IMR-90 (cell line): ENCODE results near the gene RBBP8NL. TPM values are rescaled to one million over a fixed set of nuclear protein-coding genes. Genes with fewer than 3 reads are reported as not detected.

Source experiments
- ATAC-seq: fragments of 200-7000 bp; cut with Tn5 transposase; 2 replicates; pipeline ENCODE4 v1.9.1; 2020; ENCODE audit warnings: low read depth, mild to moderate bottlenecking, moderate library complexity
- BruUV-seq: library from RNA; stranded (reverse); fragments of 400-500 nt; replicated peaks from 2 replicates; lab custom pipeline; 2021; lab: Mats Ljungman, UMichigan
- CTCF ChIA-PET: fragments of 300-600 bp; formaldehyde crosslinking; extraction: SDS; loops from one replicate; lab custom pipeline; 2021; ENCODE audit warnings: antibody characterized with exemption; lab: Yijun Ruan, JAX
- POLR2A ChIA-PET: fragments of 300-600 bp; sonication (Branson Sonifier 250); formaldehyde crosslinking; loops from one replicate; lab custom pipeline; 2022; ENCODE audit warnings: antibody characterized with exemption; ENCODE audit not compliant: unreplicated experiment; lab: Charles Lee
- DNase-seq: peaks from one replicate; pipeline ENCODE4 v3.0.0; 2013
- H2AFZ ChIP-seq: replicated peaks from 2 replicates; pipeline ENCODE3; 2013; ENCODE audit warnings: low read length, mild to moderate bottlenecking; ENCODE audit not compliant: poor library complexity
- H2AK5ac ChIP-seq: 2 replicates; pipeline ENCODE4 v1.6.1; 2013; ENCODE audit warnings: low read depth, low read length, inconsistent platforms
- H2AK9ac ChIP-seq: replicated peaks from 2 replicates; pipeline ENCODE3; 2013; ENCODE audit warnings: mild to moderate bottlenecking, low read depth, low read length, moderate library complexity; ENCODE audit not compliant: poor library complexity
- H2BK120ac ChIP-seq: 2 replicates; pipeline ENCODE4 v1.6.1; 2013; ENCODE audit warnings: low read depth, low read length, inconsistent platforms
- H2BK15ac ChIP-seq: 3 replicates; pipeline ENCODE4 v1.6.1; 2013; ENCODE audit warnings: low read depth, low read length, inconsistent platforms
- H2BK20ac ChIP-seq: 2 replicates; pipeline ENCODE4 v1.6.1; 2013; ENCODE audit warnings: low read depth, mild to moderate bottlenecking, inconsistent platforms, low read length, moderate library complexity
- H2BK5ac ChIP-seq: 2 replicates; pipeline ENCODE4 v1.6.1; 2013; ENCODE audit warnings: mild to moderate bottlenecking, low read depth, low read length, inconsistent platforms; ENCODE audit not compliant: poor library complexity, severe bottlenecking
- H3K14ac ChIP-seq: replicated peaks from 2 replicates; pipeline ENCODE4 v1.6.1; 2013; ENCODE audit warnings: low read depth, low read length, inconsistent platforms
- H3K18ac ChIP-seq: 2 replicates; pipeline ENCODE4 v1.6.1; 2013; ENCODE audit warnings: low read depth, low read length, control low read depth
- H3K23ac ChIP-seq: 2 replicates; pipeline ENCODE4 v1.6.1; 2013; ENCODE audit warnings: low read depth, low read length, inconsistent platforms
- H3K27ac ChIP-seq: 2 replicates; pipeline ENCODE4 v1.5.1; 2013; ENCODE audit warnings: mild to moderate bottlenecking, control low read depth, low read length; ENCODE audit not compliant: insufficient read depth
- H3K27me3 ChIP-seq: 2 replicates; pipeline ENCODE4 v1.6.1; 2013; ENCODE audit warnings: low read length; ENCODE audit not compliant: control insufficient read depth, insufficient read depth
- H3K36me3 ChIP-seq: 2 replicates; pipeline ENCODE4 v1.6.1; 2013; ENCODE audit warnings: low read length, mixed read lengths; ENCODE audit not compliant: control insufficient read depth, insufficient read depth
- H3K4ac ChIP-seq: 2 replicates; pipeline ENCODE4 v1.6.1; 2013; ENCODE audit warnings: low read depth, low read length, inconsistent platforms
- H3K4me1 ChIP-seq: 2 replicates; pipeline ENCODE4 v1.6.1; 2013; ENCODE audit warnings: low read length, mixed read lengths; ENCODE audit not compliant: control insufficient read depth, insufficient read depth
- H3K4me2 ChIP-seq: 2 replicates; pipeline ENCODE4 v1.6.1; 2013; ENCODE audit warnings: low read depth, mild to moderate bottlenecking, control low read depth, low read length, moderate library complexity
- H3K4me3 ChIP-seq: 2 replicates; pipeline ENCODE4 v1.5.1; 2013; ENCODE audit warnings: low read depth, mild to moderate bottlenecking, control low read depth, low read length, moderate library complexity; ENCODE audit not compliant: insufficient read depth
- H3K56ac ChIP-seq: 2 replicates; pipeline ENCODE4 v1.6.1; 2013; ENCODE audit warnings: low read length, inconsistent platforms; ENCODE audit not compliant: insufficient read depth; ENCODE audit errors: extremely low read depth
- H3K79me1 ChIP-seq, 2 experiments: 2 replicates each; pipeline ENCODE4 v1.6.1; 2013; ENCODE audit warnings: low read length in 2 of 2, inconsistent platforms in 1 of 2, low read depth in 1 of 2
- H3K9ac ChIP-seq: 2 replicates; pipeline ENCODE4 v1.6.1; 2013; ENCODE audit warnings: low read depth, low read length, control low read depth
- H3K9me1 ChIP-seq: 2 replicates; pipeline ENCODE4 v1.6.1; 2013; ENCODE audit warnings: low read length, inconsistent platforms; ENCODE audit not compliant: insufficient read depth
- H3K9me3 ChIP-seq: 2 replicates; pipeline ENCODE4 v1.6.1; 2013; ENCODE audit warnings: low read length; ENCODE audit not compliant: control insufficient read depth, insufficient read depth
- H4K20me1 ChIP-seq: 2 replicates; pipeline ENCODE4 v1.6.1; 2013; ENCODE audit warnings: low read length, inconsistent platforms; ENCODE audit not compliant: insufficient read depth
- H4K5ac ChIP-seq: 2 replicates; pipeline ENCODE4 v1.6.1; 2013; ENCODE audit warnings: mild to moderate bottlenecking, low read depth, low read length, control low read depth
- H4K8ac ChIP-seq, 2 experiments: 2 replicates each; pipeline ENCODE4 v1.6.1; 2013; ENCODE audit warnings: low read depth in 2 of 2, low read length in 2 of 2, control low read depth in 1 of 2, inconsistent platforms in 1 of 2
- H4K91ac ChIP-seq: 2 replicates; pipeline ENCODE4 v1.6.1; 2013; ENCODE audit warnings: low read depth, low read length, inconsistent platforms; ENCODE audit not compliant: insufficient read depth
- CEBPB ChIP-seq: IDR thresholded peaks from 2 replicates; pipeline ENCODE4 v1.6.1; 2012; ENCODE audit warnings: low read depth, low read length, improper control_type of control experiment
- CTCF ChIP-seq: conservative IDR thresholded peaks from 2 replicates; pipeline ENCODE4 v1.5.1; 2012; ENCODE audit warnings: mild to moderate bottlenecking, low read depth, low read length, improper control_type of control experiment
- ELK1 ChIP-seq: fragments of 150-350 bp; IDR thresholded peaks from 2 replicates; pipeline ENCODE4 v1.6.1; 2016; ENCODE audit warnings: low read depth, mild to moderate bottlenecking, low read length, moderate library complexity, borderline replicate concordance
- MAZ ChIP-seq: IDR thresholded peaks from 2 replicates; pipeline ENCODE4 v1.6.1; 2012; ENCODE audit warnings: low read depth, mild to moderate bottlenecking, low read length, improper control_type of control experiment, moderate library complexity, borderline replicate concordance
- NFE2L2 ChIP-seq: fragments of 150-350 bp; IDR thresholded peaks from 2 replicates; pipeline ENCODE4 v1.6.1; 2016; ENCODE audit warnings: low read depth, mild to moderate bottlenecking, low read length
- RAD21 ChIP-seq: IDR thresholded peaks from 2 replicates; pipeline ENCODE4 v1.6.1; 2012; ENCODE audit warnings: low read length, improper control_type of control experiment
- RFX5 ChIP-seq: IDR thresholded peaks from 2 replicates; pipeline ENCODE4 v1.8.0; 2012; ENCODE audit warnings: low read depth, mild to moderate bottlenecking, low read length, moderate library complexity
- SMC3 ChIP-seq: fragments of 150-350 bp; IDR thresholded peaks from 2 replicates; pipeline ENCODE4 v1.6.1; 2016; ENCODE audit warnings: low read depth, mild to moderate bottlenecking, antibody characterized with exemption, low read length, moderate library complexity
- WGBS, 2 experiments: methylation state at CpG; one replicate each; pipeline versions ENCODE4 v1.1.5 to v1.1.7; 2013; ENCODE audit warnings: missing lambda C conversion rate in 2 of 2; ENCODE audit not compliant: insufficient read length in 1 of 2; ENCODE audit errors: extremely low coverage in 2 of 2; 5-methylcytosine and 5-hydroxymethylcytosine counted together
- dilution Hi-C: fragments of 300-500 bp; cut with HindIII; formaldehyde crosslinking; loops from one replicate; pipeline ENCODE4 v1.14.3; 2018; ENCODE audit warnings: low sequenced_read_pairs; ENCODE audit not compliant: unreplicated experiment
- in situ Hi-C: fragments of 300-500 bp; cut with MboI; formaldehyde crosslinking; loops from 3 replicates; pipeline ENCODE4 v1.14.3; 2019; ENCODE audit warnings: low sequenced_read_pairs, inconsistent platforms, mixed read lengths
- intact Hi-C: fragments of 100-400 bp; cut with micrococcal nuclease; formaldehyde crosslinking; loops from 2 replicates; pipeline ENCODE4 v1.10.0; 2022
- polyA plus RNA-seq, 3 experiments: library from polyadenylated mRNA; depleted of rRNA; stranded (reverse); fragments of >200 nt; gene quantifications; 2 replicates each; pipeline ENCODE4 v1.2.3, GENCODE V29; 2012; ENCODE audit warnings: low replicate concordance in 1 of 3
- total RNA-seq: library from RNA; depleted of rRNA; stranded (reverse); fragments of >200 nt; gene quantifications from 2 replicates; pipeline ENCODE4 v1.2.3, GENCODE V29; 2012
- TF ChIP-seq, protein P1 (sequence below): fragments of 150-350 bp; IDR thresholded peaks from 2 replicates; pipeline ENCODE4 v1.6.1; 2017; ENCODE audit warnings: mild to moderate bottlenecking, antibody characterized with exemption, low read length, low read depth

The RBBP8NL gene
- total and polyA plus RNA-seq, 2 of the 4 experiments (the other 2 are of a cell fraction), result not detected

DNA sequence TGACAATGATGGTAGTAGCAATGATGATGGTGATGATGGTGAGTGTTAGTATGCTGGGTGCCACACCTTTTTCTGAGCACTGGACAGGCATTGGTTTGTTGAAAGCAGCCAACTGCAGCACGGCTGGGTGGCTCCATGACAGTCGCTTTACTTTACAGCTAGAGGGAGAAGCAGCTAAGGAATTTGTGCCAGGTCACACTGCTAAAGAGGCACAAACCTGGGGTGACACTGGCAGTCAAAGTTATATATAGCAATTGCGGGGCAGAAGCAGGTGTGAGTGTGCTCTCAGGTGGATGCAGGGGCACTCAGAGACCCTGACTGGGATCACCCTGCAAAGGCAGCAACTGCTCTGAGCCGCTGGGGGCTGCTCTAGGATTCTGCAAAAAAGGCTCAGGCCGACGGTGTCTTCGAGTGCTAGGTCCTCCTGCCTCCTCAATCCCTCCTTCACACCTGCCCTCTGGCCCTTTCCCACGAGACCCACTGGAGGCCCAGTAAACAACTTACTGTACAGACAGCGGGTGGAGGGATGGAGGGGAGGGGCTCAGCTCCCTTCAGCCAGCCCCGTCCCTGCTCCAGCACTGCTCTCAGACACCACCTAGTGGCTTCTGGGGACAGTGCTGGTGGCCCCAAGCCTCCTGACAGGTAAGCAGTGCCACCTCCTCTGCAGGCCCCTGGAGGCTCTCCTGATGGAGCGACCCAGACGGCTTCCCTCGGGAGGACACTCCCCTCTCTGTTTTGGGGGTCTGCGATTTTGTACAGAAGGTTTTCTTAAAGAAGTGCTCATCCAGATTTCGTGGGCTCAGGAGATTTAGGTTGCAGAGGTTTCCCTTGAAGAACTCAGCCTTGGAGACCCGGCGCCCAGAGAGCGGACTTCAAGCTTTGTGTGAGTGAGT is 44.8 kb downstream of the RBBP8NL start:
- peak overlapping the region; percentile 52 for H2BK5ac ChIP-seq
- no peak overlapping the region for H3K27ac ChIP-seq
- CTCF ChIA-PET, result interaction anchor here (0.6 to 1.6 kb wide), 10 partner anchors 8 to 353 kb away, joined by 3 to 10 read pairs (median 3); no protein-coding TSS in a partner anchor
- no peak overlapping the region for H3K14ac ChIP-seq
- H4K5ac ChIP-seq, result no peak overlapping the region
- no peak overlapping the region for H3K9ac ChIP-seq
- H3K4me2 ChIP-seq, result no peak overlapping the region
- H4K8ac ChIP-seq, result no peak overlapping the region
- POLR2A ChIA-PET, result no interaction called here
- in situ Hi-C loops, result loop anchor here (5.0 to 25.0 kb wide), 2 partner anchors 75 to 370 kb away; no protein-coding TSS in a partner anchor
- dilution Hi-C loops, result loop anchor here (25.0 kb wide), 1 partner anchor 95 kb away; no protein-coding TSS in a partner anchor
- H2AK5ac ChIP-seq, result peak overlapping the region; percentile 91; the same call in 1 of the 2 replicates
- H4K91ac ChIP-seq, result no peak overlapping the region; the same call in 1 of the 2 replicates
- DNase-seq, result peak; percentile 70
- H2BK120ac ChIP-seq, result no peak overlapping the region
- 100% methylated on average over 2 of the region's 18 CpGs; no CpG with 5 or more reads in 1 of the 2 experiments for WGBS, 2 experiments
- TF ChIP-seq SMC3 (peak; percentile 89), NFE2L2 (no peak), CTCF (peak; percentile 92), ELK1 (no peak), RAD21 (peak; percentile 93), CEBPB (no peak), MAZ (peak; percentile 87), RFX5 (no peak)
- TF ChIP-seq, protein P1, sequence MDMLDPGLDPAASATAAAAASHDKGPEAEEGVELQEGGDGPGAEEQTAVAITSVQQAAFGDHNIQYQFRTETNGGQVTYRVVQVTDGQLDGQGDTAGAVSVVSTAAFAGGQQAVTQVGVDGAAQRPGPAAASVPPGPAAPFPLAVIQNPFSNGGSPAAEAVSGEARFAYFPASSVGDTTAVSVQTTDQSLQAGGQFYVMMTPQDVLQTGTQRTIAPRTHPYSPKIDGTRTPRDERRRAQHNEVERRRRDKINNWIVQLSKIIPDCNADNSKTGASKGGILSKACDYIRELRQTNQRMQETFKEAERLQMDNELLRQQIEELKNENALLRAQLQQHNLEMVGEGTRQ, result no peak
- H3K23ac ChIP-seq, result no peak overlapping the region
- H2AFZ ChIP-seq, result peak overlapping the region; percentile 84
- peaks cover 6% of the 10 kb centered on the region for H3K36me3 ChIP-seq
- no peak overlapping the region for H2BK20ac ChIP-seq
- ATAC-seq, result peak; percentile 73
- peaks cover 12% of the 10 kb centered on the region for H3K9me1 ChIP-seq
- H4K20me1 ChIP-seq, result peaks cover 17% of the 10 kb centered on the region
- H3K4ac ChIP-seq, result no peak overlapping the region
- no peak overlapping the region for H3K4me3 ChIP-seq
- no peaks in the 10 kb centered on the region for H3K9me3 ChIP-seq
- H3K4me1 ChIP-seq, result peaks cover 5% of the 10 kb centered on the region
- H3K56ac ChIP-seq, result no peak overlapping the region
- H3K27me3 ChIP-seq, result no peaks in the 10 kb centered on the region
- intact Hi-C loops, result loop anchor here (1.0 to 10.0 kb wide), 2 partner anchors 80 to 368 kb away; partner anchors contain the start of gene ADRM1
- BruUV-seq, result no TSS peak
- peak overlapping the region; percentile 42 for H2AK9ac ChIP-seq
- H3K18ac ChIP-seq, result no peak overlapping the region
- peaks cover 9 to 49% of the 10 kb centered on the region in 2 experiments for H3K79me1 ChIP-seq
- no peak overlapping the region for H2BK15ac ChIP-seq
